ENCODE measurements around the gene IDH3G.

Gene IDH3G

GRCh38 chrX:153805436-153805835 lies 11.3 kb upstream of the IDH3G start:
- H3K36me3 ChIP-seq (ENCODE audit: insufficient read depth, low read length): peaks cover 7% of the 10 kb centered on the region

GRCh38 chrX:153804621-153805020 lies 10.4 kb upstream of the IDH3G start:
- H3K9me3 ChIP-seq (ENCODE audit: low read length): peaks cover 3% of the 10 kb centered on the region
- peaks cover 7% of the 10 kb centered on the region for H3K36me3 ChIP-seq (ENCODE audit: insufficient read depth, low read length)
- H3K27me3 ChIP-seq (ENCODE audit: insufficient read depth, low read length): no peaks in the 10 kb centered on the region
- peaks cover 7% of the 10 kb centered on the region for H3K4me1 ChIP-seq (ENCODE audit: insufficient read depth, low read length)
- H2AFZ ChIP-seq (ENCODE audit: low read depth, low read length): no peak overlapping the region
- no peak overlapping the region for H3K4me3 ChIP-seq (ENCODE audit: low read length)

More at GRCh38 chrX:153805436-153805835, 11.3 kb upstream of the IDH3G start:
- Histone ChIP-seq H3K4me1 (ENCODE audit: insufficient read depth, low read length) (peaks cover 7% of the 10 kb centered on the region), H3K27me3 (ENCODE audit: insufficient read depth, low read length) (no peaks in the 10 kb centered on the region), H3K4me3 (ENCODE audit: low read length) (no peak overlapping the region), H2AFZ (ENCODE audit: low read depth, low read length) (no peak overlapping the region), H3K9me3 (ENCODE audit: low read length) (peaks cover 4% of the 10 kb centered on the region)

- Histone ChIP-seq H3K4me1 (ENCODE audit: insufficient read depth, low read length) (peaks cover 7% of the 10 kb centered on the region), H3K27me3 (ENCODE audit: insufficient read depth, low read length) (no peaks in the 10 kb centered on the region), H3K9me3 (ENCODE audit: low read length) (peaks cover 2% of the 10 kb centered on the region), H2AFZ (ENCODE audit: low read depth, low read length) (no peak overlapping the region), H3K4me3 (ENCODE audit: low read length) (no peak overlapping the region), H3K36me3 (ENCODE audit: insufficient read depth, low read length) (peaks cover 7% of the 10 kb centered on the region)
These were observed 10.0 kb upstream of the IDH3G start for GRCh38 chrX:153804100-153804595.

GRCh38 chrX:153803211-153804099 lies 9.3 kb upstream of the IDH3G start:
- no peaks in the 10 kb centered on the region for H3K27me3 ChIP-seq (ENCODE audit: insufficient read depth, low read length)
- H2AFZ ChIP-seq (ENCODE audit: low read depth, low read length): no peak overlapping the region
- H3K4me1 ChIP-seq (ENCODE audit: insufficient read depth, low read length): peaks cover 7% of the 10 kb centered on the region
- peaks cover 4% of the 10 kb centered on the region for H3K36me3 ChIP-seq (ENCODE audit: insufficient read depth, low read length)
- H3K4me3 ChIP-seq (ENCODE audit: low read length): no peak overlapping the region
- peaks cover 2% of the 10 kb centered on the region for H3K9me3 ChIP-seq (ENCODE audit: low read length)

- Histone ChIP-seq H3K9me3 (ENCODE audit: low read length) (peaks cover 2% of the 10 kb centered on the region), H3K36me3 (ENCODE audit: insufficient read depth, low read length) (peaks cover 9% of the 10 kb centered on the region), H3K27me3 (ENCODE audit: insufficient read depth, low read length) (no peaks in the 10 kb centered on the region), H2AFZ (ENCODE audit: low read depth, low read length) (no peak overlapping the region), H3K4me3 (ENCODE audit: low read length) (no peak overlapping the region), H3K4me1 (ENCODE audit: insufficient read depth, low read length) (peaks cover 7% of the 10 kb centered on the region)
These were observed 8.4 kb upstream of the IDH3G start for GRCh38 chrX:153802513-153803045.

- Histone ChIP-seq H3K27me3 (ENCODE audit: insufficient read depth, low read length) (no peaks in the 10 kb centered on the region), H3K9me3 (ENCODE audit: low read length) (peaks cover 2% of the 10 kb centered on the region), H3K4me1 (ENCODE audit: insufficient read depth, low read length) (peaks cover 7% of the 10 kb centered on the region), H3K4me3 (ENCODE audit: low read length) (no peak overlapping the region), H3K36me3 (ENCODE audit: insufficient read depth, low read length) (peaks cover 10% of the 10 kb centered on the region), H2AFZ (ENCODE audit: low read depth, low read length) (no peak overlapping the region)
These were observed 7.5 kb upstream of the IDH3G start for GRCh38 chrX:153801669-153802068.

- Histone ChIP-seq H2AFZ (ENCODE audit: low read depth, low read length) (no peak overlapping the region), H3K4me1 (ENCODE audit: insufficient read depth, low read length) (peaks cover 11% of the 10 kb centered on the region)
These were observed 6.6 kb upstream of the IDH3G start for GRCh38 chrX:153800746-153801145.

GRCh38 chrX:153800177-153800722 lies 6.1 kb upstream of the IDH3G start:
- Histone ChIP-seq H3K9me3 (ENCODE audit: low read length) (peaks cover 2% of the 10 kb centered on the region), H3K4me1 (ENCODE audit: insufficient read depth, low read length) (peaks cover 16% of the 10 kb centered on the region), H3K36me3 (ENCODE audit: insufficient read depth, low read length) (peaks cover 13% of the 10 kb centered on the region), H3K27me3 (ENCODE audit: insufficient read depth, low read length) (no peaks in the 10 kb centered on the region), H3K4me3 (ENCODE audit: low read length) (no peak overlapping the region), H2AFZ (ENCODE audit: low read depth, low read length) (no peak overlapping the region)

More at GRCh38 chrX:153800746-153801145, 6.6 kb upstream of the IDH3G start:
- Histone ChIP-seq H3K9me3 (ENCODE audit: low read length) (peaks cover 2% of the 10 kb centered on the region), H3K36me3 (ENCODE audit: insufficient read depth, low read length) (peaks cover 13% of the 10 kb centered on the region), H3K27me3 (ENCODE audit: insufficient read depth, low read length) (no peaks in the 10 kb centered on the region), H3K4me3 (ENCODE audit: low read length) (no peak overlapping the region)

- H3K27me3 ChIP-seq (ENCODE audit: insufficient read depth, low read length): no peaks in the 10 kb centered on the region
- H3K9me3 ChIP-seq (ENCODE audit: low read length): peaks cover 2% of the 10 kb centered on the region
- H3K36me3 ChIP-seq (ENCODE audit: insufficient read depth, low read length): peaks cover 11% of the 10 kb centered on the region
- H2AFZ ChIP-seq (ENCODE audit: low read depth, low read length): no peak overlapping the region
- H3K4me3 ChIP-seq (ENCODE audit: low read length): no peak overlapping the region
- H3K4me1 ChIP-seq (ENCODE audit: insufficient read depth, low read length): peaks cover 17% of the 10 kb centered on the region
These were observed 5.2 kb upstream of the IDH3G start for GRCh38 chrX:153799326-153799725.

GRCh38 chrX:153797415-153798015 lies 3.3 kb upstream of the IDH3G start:
- Histone ChIP-seq H3K4me3 (ENCODE audit: low read length) (no peak overlapping the region), H3K36me3 (ENCODE audit: insufficient read depth, low read length) (peaks cover 11% of the 10 kb centered on the region), H2AFZ (ENCODE audit: low read depth, low read length) (no peak overlapping the region), H3K9me3 (ENCODE audit: low read length) (no peaks in the 10 kb centered on the region), H3K4me1 (ENCODE audit: insufficient read depth, low read length) (peaks cover 24% of the 10 kb centered on the region), H3K27me3 (ENCODE audit: insufficient read depth, low read length) (peaks cover 1% of the 10 kb centered on the region)

- Histone ChIP-seq H2AFZ (ENCODE audit: low read depth, low read length) (no peak overlapping the region), H3K9me3 (ENCODE audit: low read length) (no peaks in the 10 kb centered on the region), H3K36me3 (ENCODE audit: insufficient read depth, low read length) (peaks cover 11% of the 10 kb centered on the region), H3K27me3 (ENCODE audit: insufficient read depth, low read length) (peaks cover 3% of the 10 kb centered on the region), H3K4me1 (ENCODE audit: insufficient read depth, low read length) (peaks cover 17% of the 10 kb centered on the region), H3K4me3 (ENCODE audit: low read length) (peak overlapping the region; percentile 75)
These were observed 982 bp upstream of the IDH3G start for GRCh38 chrX:153794897-153795816.

- Histone ChIP-seq H3K4me1 (ENCODE audit: insufficient read depth, low read length) (peaks cover 17% of the 10 kb centered on the region), H3K4me3 (ENCODE audit: low read length) (peak overlapping the region; percentile 75), H2AFZ (ENCODE audit: low read depth, low read length) (no peak overlapping the region), H3K9me3 (ENCODE audit: low read length) (no peaks in the 10 kb centered on the region), H3K36me3 (ENCODE audit: insufficient read depth, low read length) (peaks cover 8% of the 10 kb centered on the region), H3K27me3 (ENCODE audit: insufficient read depth, low read length) (peaks cover 3% of the 10 kb centered on the region)
These were observed 884 bp downstream of the IDH3G start for GRCh38 chrX:153793291-153793690.
